Uterus (tissue), 2 donors: ENCODE data around the gene LENG8.

Experiments used
- POLR2A ChIP-seq, 2 donors: fragments of 450-650 bp; IDR thresholded peaks; one replicate each; pipeline ENCODE4 v1.6.1; 2016; ENCODE audit warnings: antibody characterized with exemption in 2 of 2, mild to moderate bottlenecking in 1 of 2, moderate library complexity in 1 of 2
- TF ChIP-seq, protein P1 (sequence below), 4 experiments: fragments of 200-600 bp in 2 of 4; fragments of 450-650 bp in 2 of 4; sonication (generic) in 2 of 4; IDR thresholded peaks; one replicate each; pipeline ENCODE4 v1.5.1; 2016 to 2019; ENCODE audit warnings: antibody characterized with exemption in 4 of 4, mild to moderate bottlenecking in 2 of 4, moderate library complexity in 1 of 4

DNA sequence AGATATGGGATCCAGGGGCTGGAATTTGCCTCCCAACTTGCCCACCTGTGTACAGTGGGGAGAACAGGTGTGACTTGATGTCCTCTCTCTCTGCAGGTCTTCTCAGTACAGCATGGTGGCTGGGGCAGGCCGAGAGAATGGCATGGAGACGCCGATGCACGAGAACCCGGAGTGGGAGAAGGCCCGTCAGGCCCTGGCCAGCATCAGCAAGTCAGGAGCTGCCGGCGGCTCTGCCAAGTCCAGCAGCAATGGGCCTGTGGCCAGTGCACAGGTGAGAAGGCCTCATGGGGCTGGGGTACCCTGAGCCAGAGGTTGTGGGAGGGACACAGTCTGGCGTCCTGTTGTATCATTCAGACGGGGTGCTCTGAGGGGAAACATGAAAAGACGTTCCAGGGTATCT lies 3.0 kb downstream of the LENG8 start:
- TF ChIP-seq, protein P1, sequence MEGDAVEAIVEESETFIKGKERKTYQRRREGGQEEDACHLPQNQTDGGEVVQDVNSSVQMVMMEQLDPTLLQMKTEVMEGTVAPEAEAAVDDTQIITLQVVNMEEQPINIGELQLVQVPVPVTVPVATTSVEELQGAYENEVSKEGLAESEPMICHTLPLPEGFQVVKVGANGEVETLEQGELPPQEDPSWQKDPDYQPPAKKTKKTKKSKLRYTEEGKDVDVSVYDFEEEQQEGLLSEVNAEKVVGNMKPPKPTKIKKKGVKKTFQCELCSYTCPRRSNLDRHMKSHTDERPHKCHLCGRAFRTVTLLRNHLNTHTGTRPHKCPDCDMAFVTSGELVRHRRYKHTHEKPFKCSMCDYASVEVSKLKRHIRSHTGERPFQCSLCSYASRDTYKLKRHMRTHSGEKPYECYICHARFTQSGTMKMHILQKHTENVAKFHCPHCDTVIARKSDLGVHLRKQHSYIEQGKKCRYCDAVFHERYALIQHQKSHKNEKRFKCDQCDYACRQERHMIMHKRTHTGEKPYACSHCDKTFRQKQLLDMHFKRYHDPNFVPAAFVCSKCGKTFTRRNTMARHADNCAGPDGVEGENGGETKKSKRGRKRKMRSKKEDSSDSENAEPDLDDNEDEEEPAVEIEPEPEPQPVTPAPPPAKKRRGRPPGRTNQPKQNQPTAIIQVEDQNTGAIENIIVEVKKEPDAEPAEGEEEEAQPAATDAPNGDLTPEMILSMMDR (IDR thresholded peaks at IDR 0.05), result no peak
- no peak for TF ChIP-seq POLR2A (IDR thresholded peaks at IDR 0.05)
